GM12892 (cell line): Measurements from ENCODE around the gene OLFM2.
"Not testable (repeated sequence)": the region's sequence is repeated elsewhere in the genome, so short reads cannot be mapped to it uniquely, and the experiment has no call there.

ENCODE experiments used
- DNase-seq: peaks from one replicate; pipeline ENCODE4 v3.0.0; 2011; ENCODE audit not compliant: insufficient read length
- FAIRE-seq: peaks from 2 replicates; lab custom pipeline; 2011; peaks lifted over from hg19 to GRCh38; lab: Jason Lieb, UNC
- POLR2A ChIP-seq: IDR thresholded peaks from 2 replicates; pipeline ENCODE4 v1.6.1; 2011; ENCODE audit warnings: low read depth, low read length, control low read depth
- POLR2AphosphoS5 ChIP-seq: IDR thresholded peaks from 2 replicates; pipeline ENCODE4 v1.6.1; 2011; ENCODE audit warnings: low read depth, low read length, control low read depth
- TAF1 ChIP-seq: IDR thresholded peaks from 2 replicates; pipeline ENCODE4 v1.6.1; 2011; ENCODE audit warnings: low read depth, mild to moderate bottlenecking, control low read depth, low read length, borderline replicate concordance

Gene OLFM2

GRCh38 chr19:9939301-9939913, 3.1 kb upstream of the OLFM2 start:
- no peak for TF ChIP-seq POLR2A
- no peak for TF ChIP-seq TAF1
- no peak for TF ChIP-seq POLR2AphosphoS5

GRCh38 chr19:9937001-9937411, 691 bp upstream of the OLFM2 start:
- DNase-seq, result no peak
- FAIRE-seq, result no peak
- TF ChIP-seq POLR2A (no peak), POLR2AphosphoS5 (no peak), TAF1 (no peak)

More at GRCh38 chr19:9939301-9939913, 3.1 kb upstream of the OLFM2 start:
- no peak for FAIRE-seq
- DNase-seq, result no peak

GRCh38 chr19:9935506-9936325, 599 bp downstream of the OLFM2 start:
- peak; percentile 51 for FAIRE-seq
- TF ChIP-seq TAF1 (no peak), POLR2AphosphoS5 (no peak), POLR2A (no peak)

DNA sequence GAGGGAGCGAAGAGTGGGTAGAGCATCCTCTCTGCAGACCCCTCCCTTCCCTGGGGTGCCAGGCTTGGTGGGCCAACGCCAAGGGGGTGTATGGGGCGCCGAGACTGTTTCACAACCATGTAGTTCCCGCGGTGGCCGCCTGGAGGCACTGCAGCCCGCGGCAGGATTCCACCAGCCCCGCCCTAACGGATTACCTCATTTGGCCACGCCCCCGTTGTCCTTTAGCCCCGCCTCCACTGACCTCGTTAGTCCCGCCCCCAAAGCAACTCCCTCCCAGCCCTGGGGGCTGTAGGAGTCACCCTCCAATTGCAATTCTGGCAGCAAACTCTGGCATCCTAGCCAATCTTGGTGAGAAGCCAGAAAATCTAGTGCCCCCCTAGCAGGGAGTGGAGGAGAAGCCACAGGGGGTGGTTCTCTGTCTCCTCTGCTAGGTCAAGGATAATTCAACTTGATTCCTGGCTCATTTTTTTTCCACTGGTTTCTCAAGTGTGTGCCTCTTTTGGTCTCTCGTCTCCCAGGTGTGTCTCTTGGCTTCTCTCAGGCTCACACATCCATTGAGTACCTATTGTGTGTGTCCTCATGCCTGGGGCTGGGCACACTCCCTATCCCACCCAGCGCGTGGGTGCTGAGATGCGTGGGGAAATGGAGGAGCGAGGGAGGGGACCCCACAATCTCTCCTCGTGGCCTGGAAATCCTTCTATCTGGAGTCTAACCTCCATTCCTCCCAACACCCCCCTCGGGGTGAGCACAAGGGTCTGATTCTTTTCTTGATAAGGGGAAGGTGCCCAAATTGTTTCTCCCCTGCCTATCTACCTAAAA, 2.0 kb downstream of the OLFM2 start:
- DNase-seq, result peak; percentile 59
- FAIRE-seq, result peak; percentile 90
- TF ChIP-seq POLR2A, result no peak
- no peak for TF ChIP-seq TAF1
- TF ChIP-seq POLR2AphosphoS5, result no peak

More at GRCh38 chr19:9935506-9936325, 599 bp downstream of the OLFM2 start:
- DNase-seq, result no peak

DNA sequence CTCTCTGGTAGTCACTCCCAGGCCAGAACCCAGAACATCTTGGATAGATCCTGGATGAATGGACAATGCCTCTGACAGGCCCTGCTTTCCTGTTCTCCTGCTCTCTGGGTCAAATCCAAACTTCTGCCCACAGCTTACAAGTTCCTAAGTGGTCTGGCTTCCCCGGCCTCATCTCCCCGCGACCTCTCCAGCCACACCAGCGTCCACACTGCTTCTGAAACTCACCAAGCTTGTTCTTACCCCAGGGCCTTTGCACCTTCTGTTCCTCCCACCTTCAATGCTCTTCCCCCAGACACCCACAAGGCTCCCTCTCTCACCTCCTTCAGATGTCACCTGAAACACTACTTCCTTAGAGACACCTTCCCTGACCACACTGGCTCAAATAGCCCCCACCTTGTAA, 3.5 kb downstream of the OLFM2 start:
- no peak for TF ChIP-seq POLR2A
- no peak for TF ChIP-seq TAF1
- no peak for TF ChIP-seq POLR2AphosphoS5
- no peak for FAIRE-seq
- no peak for DNase-seq

DNA sequence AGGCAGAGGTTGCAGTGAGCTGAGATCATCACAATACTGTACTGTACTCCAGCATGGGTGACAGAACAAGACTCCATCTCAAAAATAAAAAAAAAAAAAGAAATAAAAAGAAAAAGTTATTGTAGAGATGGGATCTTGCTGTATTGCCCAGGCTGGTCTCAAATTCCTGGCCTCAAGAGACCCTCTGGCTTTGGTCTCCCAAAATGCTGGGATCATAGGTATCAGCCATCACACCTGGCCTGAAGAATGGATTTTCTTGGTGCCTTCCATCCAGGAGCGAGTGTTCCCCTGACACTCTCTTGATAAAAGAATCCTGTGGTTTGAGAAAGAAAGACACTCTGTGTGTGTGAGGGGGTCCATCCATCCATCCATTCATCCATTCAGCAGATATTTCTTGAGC, 4.7 kb downstream of the OLFM2 start:
- DNase-seq (no peak), FAIRE-seq (no peak)
- no peak for TF ChIP-seq POLR2AphosphoS5
- no peak for TF ChIP-seq POLR2A
- TF ChIP-seq TAF1, result no peak

DNA sequence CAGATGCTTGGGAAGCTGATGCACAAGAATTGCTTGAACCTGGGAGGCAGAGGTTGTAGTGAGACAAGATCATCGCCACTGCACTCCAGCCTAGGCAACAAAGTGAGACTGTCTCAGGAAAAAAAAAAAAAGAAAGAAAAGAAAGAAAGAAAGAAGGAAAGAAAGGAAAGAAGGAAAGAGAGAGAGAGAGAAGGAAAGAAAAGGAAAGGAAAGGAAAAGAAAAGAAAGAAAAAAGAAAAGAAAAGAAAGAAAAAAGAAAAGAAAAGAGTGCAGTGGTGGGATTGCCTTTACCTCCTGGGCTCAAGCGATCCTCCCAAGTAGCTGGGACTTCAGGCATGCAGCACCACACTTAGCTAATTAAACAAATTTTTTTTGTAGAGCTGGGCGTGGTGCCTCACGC, 12.9 kb downstream of the OLFM2 start:
- TF ChIP-seq POLR2A (no peak), POLR2AphosphoS5 (no peak), TAF1 (no peak)
- DNase-seq (no peak), FAIRE-seq (no peak)

DNA sequence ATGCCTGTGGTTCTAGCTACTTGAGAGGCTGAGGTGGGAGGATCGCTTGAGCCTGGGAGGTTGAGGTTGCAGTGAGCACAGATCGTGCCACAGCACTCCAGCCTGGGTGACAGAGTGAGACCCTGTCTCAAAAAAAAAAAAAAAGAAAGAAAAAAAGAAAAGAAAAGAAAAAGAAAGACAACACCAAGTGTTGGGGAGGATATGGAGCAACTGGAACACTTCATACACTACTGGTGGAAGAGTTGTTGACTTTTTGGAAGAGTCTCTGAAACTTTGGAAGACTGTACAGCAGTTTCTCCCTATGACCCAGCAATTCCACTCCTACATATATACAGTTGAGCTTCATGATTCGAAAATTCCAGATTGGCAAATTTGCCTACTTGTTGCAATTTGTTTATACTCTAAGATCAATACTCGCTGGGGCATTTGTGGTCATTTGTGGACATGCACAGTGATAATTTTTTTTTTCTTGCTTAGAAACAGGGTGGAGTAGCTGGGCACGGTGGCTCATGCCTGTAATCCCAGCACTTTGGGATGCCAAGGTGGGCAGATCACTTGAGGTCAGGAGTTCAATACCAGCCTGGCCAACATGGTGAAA, 13.4 kb downstream of the OLFM2 start:
- not testable (repeated sequence) for DNase-seq, FAIRE-seq

GRCh38 chr19:9917321-9917720, 19.0 kb downstream of the OLFM2 start:
- TF ChIP-seq POLR2AphosphoS5 (no peak), POLR2A (no peak), TAF1 (no peak)
- FAIRE-seq (peak; percentile 50), DNase-seq (no peak)

- peak; percentile 30 for FAIRE-seq
- no peak for DNase-seq
- TF ChIP-seq TAF1 (no peak), POLR2A (no peak), POLR2AphosphoS5 (no peak)
These were observed 19.6 kb downstream of the OLFM2 start for GRCh38 chr19:9916719-9917118.
